OCI-LY7 (cell line): ENCODE measurements around the gene PARP16. TPM values are rescaled to one million over a fixed set of nuclear protein-coding genes. Genes with fewer than 3 reads are reported as not detected.

Experiments
- BruUV-seq: library from RNA; stranded (reverse); fragments of 400-500 nt; replicated peaks from 2 replicates; lab custom pipeline; 2021; lab: Mats Ljungman, UMichigan
- CTCF ChIA-PET: fragments of 300-600 bp; sonication (Branson Sonifier 250); formaldehyde crosslinking; loops from one replicate; lab custom pipeline; 2022; ENCODE audit warnings: antibody characterized with exemption; ENCODE audit not compliant: unreplicated experiment; lab: Charles Lee
- POLR2A ChIA-PET: fragments of 300-600 bp; sonication (Branson Sonifier 250); formaldehyde crosslinking; loops from one replicate; lab custom pipeline; 2022; ENCODE audit warnings: antibody characterized with exemption; lab: Charles Lee
- DNase-seq: peaks from one replicate; pipeline ENCODE4 v3.0.0-alpha.2; 2015; ENCODE audit warnings: low spot score
- H2AFZ ChIP-seq: fragments of 200-600 bp; sonication (generic), shearing (Covaris generic); 2 replicates; pipeline ENCODE4 v1.6.1; 2014; ENCODE audit warnings: mild to moderate bottlenecking, antibody characterized with exemption, low read length, moderate library complexity
- H3K27ac ChIP-seq: fragments of 200-600 bp; sonication (generic); 2 replicates; pipeline ENCODE4 v1.5.1; 2014; ENCODE audit warnings: mixed run types, low read depth, mild to moderate bottlenecking, moderate library complexity, low read length, inconsistent platforms; ENCODE audit not compliant: poor library complexity, severe bottlenecking
- H3K36me3 ChIP-seq: fragments of 200-600 bp; sonication (generic); 2 replicates; pipeline ENCODE4 v1.6.1; 2014; ENCODE audit warnings: mild to moderate bottlenecking, antibody characterized with exemption, low read length, moderate library complexity, mixed read lengths; ENCODE audit not compliant: insufficient read depth
- H3K4me1 ChIP-seq: fragments of 200-600 bp; sonication (generic); 2 replicates; pipeline ENCODE4 v1.5.1; 2014; ENCODE audit warnings: mild to moderate bottlenecking, low read length; ENCODE audit not compliant: insufficient read depth, poor library complexity, severe bottlenecking
- H3K4me2 ChIP-seq: fragments of 200-600 bp; sonication (generic); 2 replicates; pipeline ENCODE4 v1.6.1; 2014; ENCODE audit warnings: mild to moderate bottlenecking, low read length
- H3K4me3 ChIP-seq: fragments of 200-600 bp; sonication (generic); 2 replicates; pipeline ENCODE4 v1.5.1; 2014; ENCODE audit warnings: mild to moderate bottlenecking, low read depth, low read length; ENCODE audit not compliant: poor library complexity, severe bottlenecking
- H3K79me2 ChIP-seq: fragments of 200-600 bp; sonication (generic); 2 replicates; pipeline ENCODE4 v1.6.1; 2016; ENCODE audit warnings: low read depth, mild to moderate bottlenecking, low read length, moderate library complexity, mixed read lengths; ENCODE audit not compliant: insufficient read depth
- H3K9me2 ChIP-seq: fragments of 200-600 bp; sonication (generic); 2 replicates; pipeline ENCODE4 v1.6.1; 2016; ENCODE audit warnings: mild to moderate bottlenecking, low read length, mixed read lengths; ENCODE audit not compliant: insufficient read depth
- H3K9me3 ChIP-seq: fragments of 200-600 bp; sonication (generic); 2 replicates; pipeline ENCODE4 v1.6.1; 2014; ENCODE audit warnings: mild to moderate bottlenecking, mixed run types, low read length, mixed read lengths
- H4K20me1 ChIP-seq: fragments of 200-600 bp; sonication (generic); 2 replicates; pipeline ENCODE4 v1.6.1; 2014; ENCODE audit warnings: mild to moderate bottlenecking, antibody characterized with exemption, low read length, moderate library complexity, mixed read lengths; ENCODE audit not compliant: insufficient read depth
- CTCF ChIP-seq: fragments of 200-600 bp; sonication (generic); conservative IDR thresholded peaks from 2 replicates; pipeline ENCODE4 v1.5.1; 2014; ENCODE audit warnings: mild to moderate bottlenecking, antibody characterized with exemption, low read length, moderate library complexity, mixed read lengths
- EZH2phosphoT487 ChIP-seq: fragments of 200-600 bp; sonication (generic); IDR thresholded peaks from 2 replicates; pipeline ENCODE4 v1.6.1; 2018; ENCODE audit warnings: low read depth, borderline replicate concordance, mild to moderate bottlenecking, mixed run types, antibody characterized with exemption, low read length, moderate library complexity, mixed read lengths
- intact Hi-C: fragments of 100-400 bp; cut with micrococcal nuclease; formaldehyde crosslinking; loops from one replicate; pipeline ENCODE4 v1.10.0; 2022; ENCODE audit not compliant: unreplicated experiment
- total RNA-seq, 2 experiments: library from RNA; depleted of rRNA in 1 of 2; stranded (reverse); fragments of >200 nt in 1 of 2; shearing (Covaris generic) in 1 of 2; gene quantifications; 2 replicates each; pipeline ENCODE4 v1.2.3, GENCODE V29; 2014 to 2022

The PARP16 gene
- total RNA-seq, 2 experiments from 2014 or later: 21.2 to 24.9 TPM

GRCh38 chr15:65277015-65277414 lies 9.7 kb downstream of the PARP16 start:
- POLR2A ChIA-PET: interaction anchor here (2.5 kb wide), 1 partner anchor 10 kb away, joined by 9 read pairs; the partner anchor contains the start of gene PARP16

GRCh38 chr15:65275728-65276126 lies 11.0 kb downstream of the PARP16 start:
- H4K20me1 ChIP-seq: no peaks in the 10 kb centered on the region
- ChIA-PET POLR2A (interaction anchor here (0.5 kb wide), 1 partner anchor 14 kb away, joined by 4 read pairs; no protein-coding TSS in a partner anchor), CTCF (no interaction called here)
- H3K27ac ChIP-seq: no peak overlapping the region
- no peak for DNase-seq
- no peak overlapping the region for H3K4me2 ChIP-seq
- intact Hi-C loops: no loop called here
- peaks cover 10% of the 10 kb centered on the region; the same call in 1 of the 2 replicates for H3K36me3 ChIP-seq
- no TSS peak for BruUV-seq
- no peaks in the 10 kb centered on the region for H3K9me2 ChIP-seq
- no peaks in the 10 kb centered on the region for H3K4me1 ChIP-seq
- no peaks in the 10 kb centered on the region for H3K9me3 ChIP-seq
- H3K79me2 ChIP-seq: no peaks in the 10 kb centered on the region
- H2AFZ ChIP-seq: no peak overlapping the region
- TF ChIP-seq EZH2phosphoT487 (no peak), CTCF (no peak)
- no peak overlapping the region for H3K4me3 ChIP-seq

More at GRCh38 chr15:65277015-65277414, 9.7 kb downstream of the PARP16 start:
- TF ChIP-seq CTCF (no peak), EZH2phosphoT487 (no peak)
- H2AFZ ChIP-seq: no peak overlapping the region
- H3K4me2 ChIP-seq: no peak overlapping the region
- CTCF ChIA-PET: interaction anchor here (0.7 kb wide), 1 partner anchor 10 kb away, joined by 3 read pairs; the partner anchor contains the start of gene PARP16
- peaks cover 8% of the 10 kb centered on the region; the same call in 1 of the 2 replicates for H3K36me3 ChIP-seq
- intact Hi-C loops: no loop called here
- no peak overlapping the region for H3K27ac ChIP-seq
- no TSS peak for BruUV-seq
- no peaks in the 10 kb centered on the region for H4K20me1 ChIP-seq
- no peak for DNase-seq
- no peaks in the 10 kb centered on the region for H3K9me3 ChIP-seq
- H3K9me2 ChIP-seq: no peaks in the 10 kb centered on the region
- no peaks in the 10 kb centered on the region for H3K79me2 ChIP-seq
- no peak overlapping the region for H3K4me3 ChIP-seq
- H3K4me1 ChIP-seq: no peaks in the 10 kb centered on the region

GRCh38 chr15:65275104-65275727 lies 11.5 kb downstream of the PARP16 start:
- CTCF ChIA-PET: no interaction called here
- no peaks in the 10 kb centered on the region for H3K9me3 ChIP-seq
- no TSS peak for BruUV-seq

More at GRCh38 chr15:65275104-65275727, 11.5 kb downstream of the PARP16 start:
- H3K4me1 ChIP-seq: no peaks in the 10 kb centered on the region
- H3K9me2 ChIP-seq: no peaks in the 10 kb centered on the region
- H3K36me3 ChIP-seq: peaks cover 16% of the 10 kb centered on the region; the same call in 1 of the 2 replicates
- H3K4me3 ChIP-seq: no peak overlapping the region
- no peaks in the 10 kb centered on the region for H3K79me2 ChIP-seq
- H4K20me1 ChIP-seq: no peaks in the 10 kb centered on the region
- TF ChIP-seq CTCF: no peak
- no peak for TF ChIP-seq EZH2phosphoT487
- DNase-seq: no peak
- no peak overlapping the region for H3K27ac ChIP-seq
- intact Hi-C loops: no loop called here
- POLR2A ChIA-PET: interaction anchor here (0.5 to 0.7 kb wide), 2 partner anchors 13 to 49 kb away, joined by 3 to 4 read pairs; no protein-coding TSS in a partner anchor
- no peak overlapping the region for H3K4me2 ChIP-seq
- no peak overlapping the region for H2AFZ ChIP-seq
